ENCODE data around the gene TMEM156.
"Not testable (repeated sequence)": the region's sequence is repeated elsewhere in the genome, so short reads cannot be mapped to it uniquely, and the experiment has no call there.

The TMEM156 gene

GRCh38 chr4:38958453-38959190, 73.6 kb downstream of the TMEM156 start:
- DNase-seq (ENCODE audit: extremely low read depth in 1 of 2, low read depth in 1 of 2), result no peak

DNA sequence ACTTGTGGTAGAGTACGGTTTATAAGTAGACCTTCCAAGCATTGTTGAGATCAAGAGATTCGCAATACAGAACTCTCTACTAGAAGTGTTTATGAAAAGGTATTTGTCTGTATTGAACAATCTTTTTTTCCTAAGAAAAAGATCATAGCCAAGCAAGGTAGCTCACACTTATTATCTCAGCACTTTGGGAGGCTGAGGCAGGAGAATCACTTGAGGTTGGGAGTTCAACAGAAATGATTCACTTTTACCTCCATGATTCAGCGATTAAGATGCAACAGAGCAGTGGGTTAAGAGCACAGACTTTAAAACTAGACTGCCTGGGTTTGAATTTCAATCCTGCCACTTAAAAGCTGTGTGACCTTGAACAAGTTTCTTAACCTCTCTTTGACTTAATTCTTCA, 74.3 kb downstream of the TMEM156 start:
- no peak for DNase-seq (ENCODE audit: extremely low read depth in 1 of 2, low read depth in 1 of 2)

- DNase-seq (ENCODE audit: extremely low read depth in 1 of 2, low read depth in 1 of 2), result no peak
These were observed 74.9 kb downstream of the TMEM156 start for GRCh38 chr4:38957261-38957815.

GRCh38 chr4:38955957-38956356, 76.3 kb downstream of the TMEM156 start:
- no peak for DNase-seq (ENCODE audit: extremely low read depth in 1 of 2, low read depth in 1 of 2)

GRCh38 chr4:38954727-38955126, 77.5 kb downstream of the TMEM156 start:
- no peak for DNase-seq (ENCODE audit: extremely low read depth in 1 of 2, low read depth in 1 of 2)

DNA sequence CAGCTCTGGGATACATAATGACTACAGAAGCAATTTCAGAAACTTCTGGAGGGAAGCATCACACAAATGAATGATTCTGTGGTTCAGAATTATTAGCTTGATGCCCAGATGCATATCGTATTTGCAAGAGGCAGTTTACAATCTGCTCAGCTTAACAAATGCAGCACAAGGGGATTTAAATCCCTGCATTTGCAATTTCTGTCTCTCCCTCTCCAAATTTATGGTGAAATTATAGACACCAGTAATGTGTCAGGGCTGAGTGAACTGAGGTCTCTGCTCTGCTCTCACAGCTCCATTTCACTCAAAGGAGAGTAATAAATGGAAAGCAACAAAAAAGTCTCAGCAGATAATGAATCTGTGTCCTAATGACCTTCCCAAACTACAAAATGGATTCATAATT, 80.2 kb downstream of the TMEM156 start:
- DNase-seq (ENCODE audit: extremely low read depth in 1 of 2, low read depth in 1 of 2), result no peak

DNA sequence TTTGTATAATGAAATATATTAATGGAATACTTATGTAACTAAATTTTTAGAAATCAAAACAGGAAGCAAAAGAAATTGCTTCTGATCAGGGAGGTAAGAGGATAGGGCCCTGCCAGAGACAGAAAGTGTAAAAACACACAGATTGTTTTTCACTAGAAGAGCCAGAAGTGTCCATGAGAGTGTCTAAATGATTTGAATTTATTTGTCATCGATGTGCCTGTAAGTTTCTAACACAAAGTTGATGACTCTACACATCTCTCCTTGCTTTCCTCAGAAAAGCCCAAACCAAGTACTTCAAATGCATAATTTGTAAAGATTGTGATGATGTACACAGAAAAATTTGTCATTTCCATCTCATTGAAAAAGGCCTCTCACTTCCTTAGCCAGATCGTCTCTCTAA, 80.6 kb downstream of the TMEM156 start:
- DNase-seq (ENCODE audit: extremely low read depth in 1 of 2, low read depth in 1 of 2), result no peak

- DNase-seq (ENCODE audit: extremely low read depth in 1 of 2, low read depth in 1 of 2), result no peak
These were observed 81.5 kb downstream of the TMEM156 start for GRCh38 chr4:38950734-38951133.

GRCh38 chr4:38950159-38950558, 82.0 kb downstream of the TMEM156 start:
- DNase-seq (ENCODE audit: extremely low read depth in 1 of 2, low read depth in 1 of 2), result no peak

- peak in 1 of 2 donors; percentile 22 for DNase-seq (ENCODE audit: extremely low read depth in 1 of 2, low read depth in 1 of 2)
These were observed 82.7 kb downstream of the TMEM156 start for GRCh38 chr4:38949411-38950051.

GRCh38 chr4:38948551-38948950, 83.7 kb downstream of the TMEM156 start:
- no peak for DNase-seq (ENCODE audit: extremely low read depth in 1 of 2, low read depth in 1 of 2)

DNA sequence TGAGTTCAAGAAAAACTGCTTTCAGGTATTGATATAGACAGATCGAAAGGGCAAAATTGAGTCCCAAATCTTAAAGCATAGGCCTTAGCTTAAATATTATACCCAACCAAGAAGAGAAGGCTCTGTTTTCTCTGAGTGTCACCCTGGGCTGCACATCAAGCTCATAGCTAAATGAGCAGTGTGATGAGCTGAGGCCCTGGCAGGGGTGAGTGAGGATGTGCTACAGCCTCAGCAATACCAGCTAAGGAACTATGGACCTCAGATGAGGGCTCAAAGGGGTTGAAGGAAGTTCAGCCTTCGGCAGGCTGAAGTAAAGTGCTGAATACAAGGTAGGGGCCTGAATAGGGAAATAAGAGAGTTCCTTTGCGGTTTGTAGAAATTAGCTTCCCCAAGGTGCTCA, 85.3 kb downstream of the TMEM156 start:
- no peak for DNase-seq (ENCODE audit: extremely low read depth in 1 of 2, low read depth in 1 of 2)

DNA sequence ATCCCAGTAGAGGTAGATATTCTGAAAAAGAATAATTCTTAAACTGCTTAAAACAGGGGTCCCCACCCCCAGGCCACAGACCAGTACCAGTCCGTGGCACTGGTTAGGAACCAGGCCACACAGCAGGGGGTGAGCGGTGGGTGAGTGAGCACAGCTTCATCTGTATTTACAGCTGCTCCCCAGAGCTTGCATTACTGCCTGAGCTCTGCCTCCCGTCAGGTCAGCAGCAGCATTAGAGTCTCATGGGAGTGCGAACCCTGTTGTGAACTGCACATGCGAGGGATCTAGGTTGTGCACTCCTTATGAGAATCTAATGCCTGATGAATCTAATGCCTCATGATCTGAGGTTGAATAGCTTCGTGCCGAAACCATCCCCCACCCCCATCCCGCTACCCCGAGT, 87.8 kb downstream of the TMEM156 start:
- no peak for DNase-seq (ENCODE audit: extremely low read depth in 1 of 2, low read depth in 1 of 2)

DNA sequence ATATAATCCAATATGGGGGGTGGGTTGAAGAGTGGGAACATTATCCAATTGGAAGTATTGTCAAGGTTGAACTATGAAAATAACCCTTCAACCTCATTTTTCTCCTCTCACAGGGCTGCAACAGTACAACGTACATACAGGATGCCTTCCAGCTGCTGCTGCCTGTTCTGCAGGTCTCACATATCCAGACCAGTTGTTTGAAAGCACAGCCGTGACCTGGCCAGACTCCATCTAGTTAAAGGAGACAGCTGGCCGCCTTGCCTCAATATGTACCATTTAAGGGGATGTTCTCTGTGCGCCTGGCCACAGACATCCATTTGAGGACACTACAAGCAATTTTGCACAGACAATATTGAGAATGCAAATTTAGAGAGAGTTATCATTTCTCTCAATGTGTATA, 88.9 kb downstream of the TMEM156 start:
- DNase-seq (ENCODE audit: extremely low read depth in 1 of 2, low read depth in 1 of 2), result no peak

- not testable (repeated sequence) for DNase-seq (ENCODE audit: extremely low read depth in 1 of 2, low read depth in 1 of 2)
These were observed 90.3 kb downstream of the TMEM156 start for GRCh38 chr4:38941906-38942305.

GRCh38 chr4:38940476-38940875, 91.7 kb downstream of the TMEM156 start:
- no peak for DNase-seq (ENCODE audit: extremely low read depth in 1 of 2, low read depth in 1 of 2)

GRCh38 chr4:38939165-38939564, 93.0 kb downstream of the TMEM156 start:
- DNase-seq (ENCODE audit: extremely low read depth in 1 of 2, low read depth in 1 of 2), result no peak

- DNase-seq (ENCODE audit: extremely low read depth in 1 of 2, low read depth in 1 of 2), result no peak
These were observed 96.7 kb downstream of the TMEM156 start for GRCh38 chr4:38935391-38936073.

DNA sequence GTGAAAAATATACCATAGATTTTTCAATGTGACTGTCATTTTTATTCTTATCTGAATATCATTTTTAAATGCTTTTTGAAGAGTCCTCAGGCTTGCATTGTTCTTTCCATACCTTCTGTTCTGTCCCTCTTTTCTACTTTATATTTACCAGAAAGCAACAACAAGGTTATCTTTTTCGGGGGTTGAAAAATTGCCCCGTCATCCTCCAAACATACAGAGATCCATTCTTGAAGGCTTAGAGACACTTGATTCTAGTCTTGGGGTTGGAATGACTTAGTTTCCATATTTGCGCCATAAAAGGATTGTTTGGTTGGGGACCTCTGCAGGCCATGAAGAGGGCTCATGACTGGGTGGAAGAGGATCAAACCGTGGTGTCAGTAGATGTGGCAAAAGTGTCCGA, 101.1 kb downstream of the TMEM156 start:
- DNase-seq (ENCODE audit: extremely low read depth in 1 of 2, low read depth in 1 of 2), result no peak

- no peak for DNase-seq (ENCODE audit: extremely low read depth in 1 of 2, low read depth in 1 of 2)
These were observed 101.5 kb downstream of the TMEM156 start for GRCh38 chr4:38930707-38931106.

DNA sequence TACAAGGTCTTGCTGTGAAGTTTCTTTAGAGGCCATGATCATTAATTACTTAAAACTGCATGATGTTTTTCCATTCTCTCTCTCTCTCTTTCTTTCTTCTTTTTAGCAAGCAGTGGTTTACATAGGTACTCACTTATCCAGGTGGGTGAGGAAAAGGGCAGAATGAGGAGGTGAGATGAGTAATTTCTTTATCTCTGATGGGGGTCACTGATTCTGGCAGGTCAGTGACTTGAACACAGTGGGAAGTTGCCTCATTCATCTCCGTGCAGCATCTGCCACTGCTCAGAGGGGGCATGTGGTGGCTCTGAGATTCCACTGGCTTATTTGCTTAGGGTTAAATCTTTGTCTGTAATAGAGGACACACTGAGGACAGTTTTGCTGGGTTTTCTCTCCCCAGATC, 102.0 kb downstream of the TMEM156 start:
- peak in 1 of 2 donors; percentile 8 for DNase-seq (ENCODE audit: extremely low read depth in 1 of 2, low read depth in 1 of 2)

DNA sequence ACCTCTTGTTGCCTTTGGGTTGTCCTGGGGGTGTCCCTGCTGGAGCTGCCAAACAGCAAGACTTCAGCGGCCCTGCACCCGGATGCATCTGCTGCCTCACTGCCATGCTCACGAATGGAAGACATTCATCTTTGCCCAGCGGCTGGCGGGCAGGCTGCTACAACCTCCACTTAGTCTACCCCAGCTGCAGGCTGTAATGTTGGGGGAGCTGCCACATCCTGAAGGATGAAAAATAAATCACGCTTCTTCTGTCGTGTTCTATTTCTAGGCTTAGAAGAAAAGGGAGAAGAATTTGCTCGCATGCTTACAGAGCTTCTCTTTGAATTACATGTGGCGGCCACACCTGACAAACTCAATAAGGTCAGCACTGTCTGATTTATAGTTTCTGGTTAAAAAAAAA, 103.2 kb downstream of the TMEM156 start:
- no peak for DNase-seq (ENCODE audit: extremely low read depth in 1 of 2, low read depth in 1 of 2)
